ENCODE measurements around the gene GPAM.
"Not testable (repeated sequence)": the region's sequence is repeated elsewhere in the genome, so short reads cannot be mapped to it uniquely, and the experiment has no call there.

GPAM gene

GRCh38 chr10:112215342-112215774 is 31.8 kb upstream of the GPAM start:
- DNase-seq = no peak

GRCh38 chr10:112214298-112214926 is 30.8 kb upstream of the GPAM start:
- no peak for DNase-seq

DNA sequence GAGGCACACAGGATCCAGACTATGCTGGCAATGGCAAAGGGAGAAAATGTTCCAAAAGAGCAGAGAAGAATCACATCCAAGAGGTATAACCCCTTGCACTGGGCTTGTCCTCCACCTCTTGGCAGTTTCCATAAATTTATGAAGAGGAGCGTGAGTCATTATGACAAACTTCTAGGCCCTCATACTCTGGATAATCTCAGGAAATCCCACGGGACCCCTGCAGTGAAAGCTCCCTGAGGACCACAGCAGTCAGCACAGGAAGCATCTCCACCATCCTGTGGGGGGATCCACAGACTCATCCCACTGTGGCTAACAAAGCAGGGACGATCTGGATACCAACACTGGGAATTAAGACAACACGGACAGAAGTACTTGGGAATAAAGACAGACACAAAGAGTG is 30.3 kb upstream of the GPAM start:
- no peak for DNase-seq

GRCh38 chr10:112213098-112213823 is 29.7 kb upstream of the GPAM start:
- DNase-seq = no peak

DNA sequence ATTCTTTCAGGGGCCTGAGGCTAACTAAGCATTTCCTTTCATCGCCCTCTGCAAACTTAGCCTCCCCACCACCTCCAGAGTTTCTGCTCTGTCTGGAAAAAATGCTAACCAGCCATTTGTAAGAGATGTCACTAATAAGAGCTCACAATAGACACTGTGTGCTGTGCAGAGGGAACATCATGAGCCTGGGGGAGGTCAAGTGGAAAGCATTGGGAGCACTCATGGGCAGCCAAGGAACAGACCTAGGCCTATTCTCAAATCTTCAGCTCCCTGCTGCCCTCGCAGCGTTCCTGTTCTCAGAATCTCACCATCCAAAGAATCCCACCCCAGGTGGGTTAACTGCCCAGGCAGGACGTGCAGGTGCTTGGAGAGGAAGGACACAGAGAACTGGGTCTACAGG is 27.1 kb upstream of the GPAM start:
- DNase-seq = no peak

DNA sequence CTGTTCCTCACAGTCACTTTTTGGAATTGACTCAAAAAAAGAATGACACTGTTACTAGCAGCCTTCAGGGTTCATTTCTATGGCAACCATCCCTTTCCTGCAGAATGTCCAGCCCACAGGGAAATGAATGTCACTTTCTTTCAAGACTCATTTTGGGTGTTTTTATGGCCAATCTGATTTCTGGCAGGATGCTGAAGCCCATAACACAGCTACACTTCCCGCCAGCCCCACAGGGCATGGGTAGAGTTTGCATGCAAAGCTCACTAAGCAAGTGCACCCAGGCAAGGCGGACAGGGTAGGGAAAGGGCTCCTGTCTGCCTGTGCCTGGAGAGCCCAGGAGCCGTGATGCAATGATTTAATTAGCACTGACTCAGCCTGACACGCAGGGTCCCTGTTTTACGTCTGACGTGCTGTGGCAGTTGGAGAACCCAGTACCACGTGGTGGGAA is 26.1 kb upstream of the GPAM start:
- no peak for DNase-seq

GRCh38 chr10:112208997-112209396 is 25.4 kb upstream of the GPAM start:
- no peak for DNase-seq

- no peak for DNase-seq
These were observed 24.7 kb upstream of the GPAM start for GRCh38 chr10:112208292-112208691.

DNA sequence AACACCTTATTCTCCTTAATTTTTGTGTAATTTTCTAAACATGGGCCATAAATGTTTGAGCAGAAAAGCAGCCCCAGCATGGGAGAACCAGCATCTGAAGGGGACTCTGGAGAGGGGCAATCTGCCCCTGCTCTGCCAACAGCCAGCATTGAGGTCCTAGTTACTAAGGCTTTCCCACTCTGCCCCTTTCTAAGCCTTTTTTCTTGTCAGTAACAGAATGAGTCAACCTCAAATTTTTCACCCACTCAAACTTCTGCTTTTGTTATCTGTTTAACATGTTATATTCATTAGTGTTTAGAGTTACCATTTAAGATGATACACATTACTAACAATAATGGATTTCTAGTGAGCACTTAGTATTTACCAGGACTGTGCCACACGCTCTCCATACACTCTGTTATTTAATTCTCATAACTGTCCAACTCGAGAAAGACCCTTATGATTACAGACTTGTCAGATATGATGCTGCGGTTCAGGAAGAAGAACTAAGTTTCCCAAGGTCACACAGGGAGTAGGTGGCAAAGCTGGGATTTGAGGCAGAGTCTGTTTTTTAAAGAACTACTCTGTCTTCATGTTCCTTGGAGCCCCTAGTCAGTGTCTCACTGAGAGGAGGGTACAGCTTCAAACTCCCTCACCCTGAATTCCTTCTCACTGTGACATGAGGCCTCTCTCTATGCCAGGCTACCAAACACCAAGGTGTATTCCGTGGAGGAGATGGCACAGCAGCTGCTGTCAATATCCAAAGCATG is 19.9 kb upstream of the GPAM start:
- DNase-seq = no peak

- DNase-seq = no peak
These were observed 19.1 kb upstream of the GPAM start for GRCh38 chr10:112202561-112203241.

- DNase-seq = no peak
These were observed 18.5 kb upstream of the GPAM start for GRCh38 chr10:112202076-112202475.

DNA sequence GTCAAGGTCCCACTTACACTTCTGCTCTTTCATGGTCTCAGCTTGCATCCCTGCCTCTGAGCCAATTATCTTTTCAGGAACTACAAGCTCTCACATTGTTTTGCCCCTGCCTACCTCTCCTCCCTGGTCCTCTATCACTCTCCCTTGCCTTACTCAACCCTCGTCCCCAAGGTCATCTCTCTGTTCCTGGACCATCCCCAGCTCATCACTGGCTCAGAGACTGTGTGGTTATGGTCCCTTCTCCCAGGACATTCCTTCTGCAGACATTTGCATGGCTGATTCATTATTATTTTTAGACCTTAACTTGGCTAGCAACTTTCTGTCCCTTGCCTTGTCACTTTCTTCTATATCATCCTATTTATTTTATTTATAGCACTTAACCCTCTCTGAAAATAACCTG is 17.8 kb upstream of the GPAM start:
- DNase-seq = no peak

DNA sequence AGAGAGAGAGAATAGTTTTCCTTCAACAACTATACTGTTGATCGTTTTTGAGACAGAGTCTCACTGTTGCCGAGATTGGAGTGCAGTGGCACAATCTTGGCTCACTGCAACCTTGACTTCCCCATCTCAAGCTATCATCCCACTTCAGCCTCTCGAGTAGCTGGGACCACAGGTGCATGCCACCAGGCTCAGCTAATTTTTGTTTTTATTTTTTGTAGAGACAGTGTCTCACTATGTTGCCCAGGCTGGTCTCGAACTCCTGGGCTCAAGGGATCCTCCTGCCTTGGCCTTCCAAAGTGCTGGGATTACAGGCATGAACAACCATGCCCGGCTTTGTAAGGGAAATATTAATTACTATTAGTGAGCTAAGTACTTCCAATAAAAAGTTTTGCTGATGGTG is 16.7 kb upstream of the GPAM start:
- not testable (repeated sequence) for DNase-seq

GRCh38 chr10:112197662-112198061 is 14.1 kb upstream of the GPAM start:
- DNase-seq = not testable (repeated sequence)

- no peak for DNase-seq
These were observed 11.7 kb upstream of the GPAM start for GRCh38 chr10:112195224-112195623.

- DNase-seq = no peak
These were observed 8.2 kb upstream of the GPAM start for GRCh38 chr10:112191791-112192190.

DNA sequence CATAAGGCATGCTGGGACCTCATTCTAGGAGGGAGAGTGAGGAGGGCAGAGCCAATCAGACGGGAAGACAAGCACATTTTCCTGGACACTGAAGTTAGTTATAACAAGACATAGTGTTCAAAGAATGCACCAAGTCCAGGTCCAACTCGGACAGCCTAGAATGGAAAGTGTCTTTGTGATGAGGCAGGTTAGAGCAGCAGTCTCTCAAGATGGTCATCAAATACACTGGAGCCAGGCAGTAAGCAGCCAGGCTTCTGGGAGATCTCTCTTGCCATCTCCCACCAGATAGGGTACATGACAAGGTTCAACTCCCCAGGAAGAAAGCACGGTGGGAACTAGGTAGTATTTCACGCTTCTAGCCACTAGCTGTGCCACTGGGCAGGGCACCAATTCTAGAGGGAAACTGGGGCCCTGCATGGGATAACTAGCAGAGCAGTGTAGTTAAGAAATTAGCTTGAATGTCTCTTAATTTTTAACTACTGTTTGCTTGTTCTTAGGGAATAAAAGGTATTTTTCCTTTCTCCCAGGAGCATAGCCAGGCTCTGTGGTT is 7.6 kb upstream of the GPAM start:
- DNase-seq = no peak

GRCh38 chr10:112189465-112189864 is 5.9 kb upstream of the GPAM start:
- DNase-seq = no peak

- DNase-seq = no peak
These were observed 4.0 kb upstream of the GPAM start for GRCh38 chr10:112187527-112187926.

- no peak for DNase-seq
These were observed 2.4 kb upstream of the GPAM start for GRCh38 chr10:112185959-112186358.

- DNase-seq = no peak
These were observed 814 bp upstream of the GPAM start for GRCh38 chr10:112184379-112184778.

GRCh38 chr10:112184052-112184371 is 447 bp upstream of the GPAM start:
- no peak for DNase-seq

GRCh38 chr10:112182784-112183328 is 709 bp downstream of the GPAM start:
- DNase-seq = no peak

Data from activated CD4-positive, CD25-positive, alpha-beta regulatory T cell treated with anti-CD3 and anti-CD28 coated beads, Interleukin-2, amount 50 U/mL, for 72 hours (primary cell).